GM18868 (cell line): ENCODE data around the gene BIVM.

Source experiments
- ATAC-seq: cut with Tn5 transposase; IDR thresholded peaks from one replicate; pipeline ENCODE4 v1.9.1; 2021; ENCODE audit warnings: mild to moderate bottlenecking, moderate library complexity; ENCODE audit not compliant: unreplicated experiment

The BIVM gene

GRCh38 chr13:102784483-102784882, 14.4 kb upstream of the BIVM start:
- ATAC-seq: no peak

GRCh38 chr13:102788683-102789082, 10.2 kb upstream of the BIVM start:
- no peak for ATAC-seq

DNA sequence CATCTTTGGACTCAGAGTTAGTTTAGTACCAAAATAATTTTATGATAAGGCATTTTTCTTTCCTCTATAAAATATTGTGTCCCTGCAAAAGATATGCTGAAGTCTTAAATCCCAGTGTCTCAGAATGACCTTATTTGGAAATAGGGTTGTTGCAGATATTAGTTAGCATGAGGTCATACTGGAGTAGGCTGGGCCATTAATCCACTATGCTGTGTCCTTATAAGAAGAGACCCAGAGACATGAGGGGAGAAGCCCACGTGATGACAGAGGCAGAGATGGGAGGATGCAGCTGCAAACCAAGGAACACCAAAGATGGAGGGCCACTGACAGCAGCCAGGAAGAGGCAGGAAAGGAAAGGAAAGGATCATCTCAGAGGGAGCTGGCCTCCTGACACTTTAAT, 6.5 kb upstream of the BIVM start:
- ATAC-seq: no peak

GRCh38 chr13:102793611-102794355, 5.1 kb upstream of the BIVM start:
- ATAC-seq: no peak

DNA sequence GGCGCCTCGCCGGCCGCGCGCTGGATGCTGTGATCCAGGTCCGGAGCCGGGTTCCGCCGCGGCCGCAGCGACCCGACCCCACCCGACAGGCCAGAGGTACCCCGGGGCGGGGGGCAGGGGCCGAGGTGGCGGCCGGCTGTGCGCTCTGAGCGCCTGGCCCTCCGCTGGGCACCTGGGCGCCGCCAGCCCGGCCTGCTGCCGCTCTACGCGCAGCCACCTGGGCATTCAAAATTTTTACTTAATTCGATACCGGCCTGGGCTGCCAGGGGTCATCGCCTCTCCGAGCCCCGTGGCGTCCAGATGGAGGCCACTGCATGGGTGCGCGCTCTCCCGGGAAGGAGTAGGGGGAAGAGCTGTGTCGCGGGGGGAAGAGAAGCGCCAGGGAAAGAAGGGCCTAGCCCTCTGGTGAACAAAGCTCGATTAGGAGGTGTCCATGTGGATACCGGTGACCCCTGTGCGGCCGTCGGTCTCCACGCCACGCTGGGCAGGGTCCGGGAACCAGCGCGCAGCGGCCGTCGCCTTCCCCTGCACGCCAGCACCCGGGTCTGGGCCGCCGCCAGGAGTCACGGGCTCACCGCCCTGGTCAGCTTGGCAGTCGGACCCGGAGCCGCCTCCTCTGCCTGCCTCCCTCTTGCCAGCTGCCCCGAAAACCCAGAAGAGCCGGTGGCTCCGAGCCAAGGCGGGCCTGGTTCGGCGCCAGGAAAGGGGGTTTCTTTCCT, 666 bp downstream of the BIVM start:
- ATAC-seq: peak; percentile 0

GRCh38 chr13:102800145-102801041, 1.5 kb downstream of the BIVM start:
- peak; percentile 75 for ATAC-seq

DNA sequence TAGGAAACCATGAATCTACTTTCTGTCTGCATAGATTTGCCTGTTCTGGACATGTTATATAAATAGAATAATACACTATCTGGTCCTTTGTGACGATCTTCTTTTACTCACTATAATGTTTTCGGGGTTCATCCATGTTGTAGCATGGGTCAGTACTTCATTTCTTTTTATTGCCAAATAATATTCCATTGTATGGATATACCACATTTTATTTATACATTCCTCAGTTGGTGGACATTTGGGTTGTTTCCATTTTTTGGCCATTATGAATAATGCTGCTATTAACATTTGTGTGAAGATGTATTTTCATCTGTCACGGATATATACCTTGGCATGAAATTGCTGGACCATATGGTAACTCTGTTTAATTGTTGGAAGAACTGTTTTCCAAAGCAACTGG, 6.8 kb downstream of the BIVM start:
- no peak for ATAC-seq

DNA sequence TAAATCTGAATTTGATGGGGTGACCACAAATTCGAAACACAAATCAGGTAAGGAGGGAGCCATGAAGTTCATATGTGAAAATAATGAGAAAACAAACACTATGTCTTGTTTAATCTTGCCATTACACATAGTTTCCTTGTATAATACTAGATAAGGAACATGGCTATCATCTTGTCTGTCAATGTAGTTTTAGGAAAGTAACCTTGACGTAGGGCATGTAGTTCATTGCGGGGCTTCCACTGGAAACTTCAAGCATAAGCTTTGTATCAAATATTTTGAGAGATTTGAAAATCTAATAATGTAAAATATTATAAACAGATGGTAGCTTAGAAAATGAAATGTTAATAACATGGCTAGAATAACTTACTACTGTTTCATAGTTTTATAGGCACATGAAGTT, 8.8 kb downstream of the BIVM start:
- ATAC-seq: no peak

DNA sequence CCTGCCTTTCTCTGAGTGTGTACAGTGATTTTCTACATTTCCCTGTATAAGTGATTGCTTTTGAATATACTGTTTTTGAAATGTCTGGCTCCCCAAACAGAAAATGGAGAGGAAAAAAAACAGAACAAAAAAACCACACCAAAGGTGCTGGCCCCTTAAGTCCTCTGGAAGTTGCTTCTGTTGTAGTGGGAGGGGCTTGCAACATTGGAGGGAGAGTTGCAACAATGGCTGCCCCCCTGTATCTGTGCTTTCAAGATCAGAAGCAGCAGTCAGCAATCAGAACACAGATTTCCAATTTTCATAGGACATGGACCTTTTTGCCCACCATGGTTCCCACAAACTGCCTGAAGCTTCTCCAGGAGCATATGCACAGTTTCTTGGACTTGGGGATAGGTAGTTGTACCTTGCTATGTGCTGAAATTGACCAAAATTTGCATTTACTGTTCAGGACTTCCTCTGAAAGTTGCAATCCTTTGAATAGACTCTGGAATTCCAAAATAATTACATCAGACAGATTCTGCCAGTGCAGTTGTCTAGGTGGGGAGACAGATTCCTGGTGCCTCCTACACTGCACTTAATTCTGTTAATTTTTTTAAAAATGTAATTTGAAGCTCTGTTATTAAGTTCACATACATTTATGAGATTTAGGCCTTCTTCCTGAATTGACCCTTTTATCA, 13.8 kb downstream of the BIVM start:
- ATAC-seq: no peak

DNA sequence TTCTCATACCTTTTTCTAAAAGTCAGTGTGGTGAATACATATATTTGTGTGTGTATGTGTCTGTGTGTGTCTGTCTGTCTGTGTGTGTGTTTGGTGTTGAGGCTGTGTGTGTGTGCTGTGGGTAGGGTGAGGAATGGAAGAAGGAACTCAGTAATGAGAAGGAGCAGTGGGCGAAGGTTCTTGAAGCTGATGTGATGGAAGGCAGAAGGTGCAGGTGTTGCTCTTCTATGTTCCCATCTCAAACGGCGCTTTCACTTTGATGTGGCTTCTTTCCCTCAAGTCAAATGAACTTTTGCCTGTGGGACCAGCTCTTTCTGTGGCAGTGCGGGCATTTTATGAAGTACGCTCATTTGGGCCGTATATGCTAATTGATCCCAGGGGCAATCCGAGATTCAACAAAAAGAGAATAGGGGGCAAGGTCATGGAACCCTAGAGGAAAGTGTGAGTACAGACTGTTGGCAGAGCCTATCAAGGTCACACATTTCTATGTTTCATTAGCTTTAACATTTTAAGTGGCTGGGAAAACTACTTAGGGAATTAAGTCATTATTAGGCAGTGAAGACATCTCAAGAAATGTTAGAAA, 15.2 kb downstream of the BIVM start:
- ATAC-seq: no peak

- ATAC-seq: no peak
Measured at GRCh38 chr13:102814793-102815192, 15.9 kb downstream of the BIVM start.

- ATAC-seq: no peak
Measured at GRCh38 chr13:102815788-102816187, 16.9 kb downstream of the BIVM start.

GRCh38 chr13:102816708-102817107, 17.8 kb downstream of the BIVM start:
- ATAC-seq: no peak

- no peak for ATAC-seq
Measured at GRCh38 chr13:102817241-102817640, 18.3 kb downstream of the BIVM start.

DNA sequence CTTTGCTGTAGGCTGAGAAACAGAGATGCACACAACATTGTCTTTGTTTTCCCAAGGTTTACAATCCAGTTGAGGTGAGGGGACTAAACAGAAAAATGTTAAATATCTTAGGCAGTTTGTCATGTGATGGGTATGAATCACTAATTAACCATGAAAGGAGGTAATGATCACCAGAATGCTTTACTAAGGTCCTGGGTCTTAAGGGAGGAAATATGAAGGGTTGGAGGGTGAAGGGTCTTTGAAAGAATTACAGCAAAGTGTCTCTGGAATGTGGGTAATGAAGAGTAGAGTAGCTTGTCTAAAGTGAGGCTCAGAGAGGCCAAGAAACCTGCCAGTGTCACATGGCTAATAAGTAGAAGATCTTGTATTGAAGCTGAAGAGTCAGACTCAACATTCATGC, 19.0 kb downstream of the BIVM start:
- ATAC-seq: no peak

GRCh38 chr13:102825400-102825799, 26.5 kb downstream of the BIVM start:
- ATAC-seq: no peak

DNA sequence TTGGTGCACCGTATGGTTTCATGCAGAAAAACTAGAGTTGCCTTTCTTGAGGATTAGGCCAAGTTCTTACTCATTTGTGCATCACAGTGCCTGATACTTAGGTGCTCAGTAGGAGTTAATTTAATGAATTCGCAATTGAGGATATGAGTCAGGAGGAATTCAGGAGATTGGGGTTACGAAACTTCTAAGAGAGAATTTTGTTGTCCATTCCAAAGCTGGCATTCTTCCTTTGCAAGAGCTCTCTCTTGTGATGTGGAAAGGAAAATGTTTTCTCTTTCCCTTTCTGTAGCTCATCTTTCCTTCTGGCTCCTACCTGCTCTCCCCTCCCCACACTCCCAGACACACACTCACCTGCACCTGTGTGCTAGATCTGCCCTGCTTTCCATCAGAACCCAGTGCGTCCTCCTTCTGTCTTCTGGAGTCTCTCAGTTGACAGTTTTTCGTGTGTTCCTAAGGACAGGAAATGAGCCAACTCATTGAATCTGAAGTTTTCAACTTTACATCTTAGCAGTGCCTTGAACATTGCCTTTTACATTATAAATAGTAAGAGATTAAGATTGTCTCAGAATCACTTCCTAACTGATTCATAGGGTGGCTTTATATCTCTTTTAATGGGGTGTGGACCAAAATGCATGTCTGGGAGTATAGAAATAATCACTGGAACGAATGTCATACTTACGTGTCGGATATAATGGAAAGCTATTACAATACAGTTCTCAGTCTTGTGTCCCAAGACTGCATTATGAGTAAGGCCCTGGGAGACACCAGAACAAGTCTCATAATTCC, 27.2 kb downstream of the BIVM start:
- no peak for ATAC-seq

DNA sequence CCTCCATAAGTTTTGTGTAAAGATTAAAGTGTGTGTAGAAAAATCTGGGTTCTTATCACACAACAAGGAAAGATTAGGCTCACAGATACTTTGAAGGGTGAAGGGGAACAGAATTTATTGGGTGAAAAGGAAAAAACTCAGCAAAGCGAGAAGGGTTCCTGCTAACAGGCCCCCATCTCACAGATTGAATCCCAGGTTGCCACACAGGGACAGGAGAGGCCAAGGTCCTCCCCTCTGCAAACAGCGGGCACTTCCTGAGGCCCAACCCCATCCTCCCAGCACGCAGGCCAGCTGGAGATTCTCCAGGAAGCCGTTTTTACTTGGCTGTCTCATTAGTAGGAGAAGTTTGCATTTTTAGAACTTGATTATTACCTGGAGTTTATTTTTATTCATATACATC, 31.7 kb downstream of the BIVM start:
- no peak for ATAC-seq

DNA sequence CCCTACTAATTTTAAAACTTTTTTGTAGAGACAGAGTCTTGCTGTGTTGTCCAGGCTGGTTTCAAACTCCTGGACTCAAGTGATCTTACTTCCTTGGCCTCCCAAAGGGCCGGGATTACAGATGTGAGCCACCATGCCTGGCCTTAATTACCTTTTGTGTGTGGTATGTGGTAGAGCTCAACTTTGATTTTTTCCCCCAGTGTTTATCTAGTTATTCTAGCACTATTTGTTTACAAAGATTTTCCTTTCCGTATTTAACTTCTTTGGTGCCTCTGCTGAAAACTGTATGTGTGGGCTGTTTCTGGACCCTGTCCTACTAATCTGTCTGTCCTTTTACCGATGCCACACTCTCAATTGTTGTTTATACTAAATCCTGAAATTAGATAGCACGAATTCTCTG, 37.6 kb downstream of the BIVM start:
- ATAC-seq: no peak

- no peak for ATAC-seq
Measured at GRCh38 chr13:102838273-102838672, 39.4 kb downstream of the BIVM start.
